GM18868 (cell line): ENCODE results near the gene PRLR.

ENCODE experiments used
- ATAC-seq: cut with Tn5 transposase; IDR thresholded peaks from one replicate; pipeline ENCODE4 v1.9.1; 2021; ENCODE audit warnings: mild to moderate bottlenecking, moderate library complexity; ENCODE audit not compliant: unreplicated experiment

The PRLR gene

DNA sequence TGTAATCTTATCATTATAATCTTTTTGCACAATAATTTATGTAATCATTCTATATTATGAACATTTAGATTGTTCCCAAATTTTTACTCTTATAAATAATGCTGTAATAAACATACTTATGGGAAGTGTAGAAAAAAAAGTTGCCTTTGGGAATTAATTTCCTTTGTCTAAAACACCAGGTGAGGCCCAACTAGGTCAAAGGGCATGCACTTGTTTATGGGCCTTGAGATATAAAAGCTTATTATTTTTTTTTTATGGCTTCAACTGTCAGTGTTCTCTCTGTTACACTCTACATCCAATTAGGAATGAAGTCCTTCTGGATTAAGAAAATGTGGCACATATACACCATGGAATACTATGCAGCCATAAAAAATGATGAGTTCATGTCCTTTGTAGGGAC is 6.5 kb upstream of the PRLR start:
- no peak for ATAC-seq

DNA sequence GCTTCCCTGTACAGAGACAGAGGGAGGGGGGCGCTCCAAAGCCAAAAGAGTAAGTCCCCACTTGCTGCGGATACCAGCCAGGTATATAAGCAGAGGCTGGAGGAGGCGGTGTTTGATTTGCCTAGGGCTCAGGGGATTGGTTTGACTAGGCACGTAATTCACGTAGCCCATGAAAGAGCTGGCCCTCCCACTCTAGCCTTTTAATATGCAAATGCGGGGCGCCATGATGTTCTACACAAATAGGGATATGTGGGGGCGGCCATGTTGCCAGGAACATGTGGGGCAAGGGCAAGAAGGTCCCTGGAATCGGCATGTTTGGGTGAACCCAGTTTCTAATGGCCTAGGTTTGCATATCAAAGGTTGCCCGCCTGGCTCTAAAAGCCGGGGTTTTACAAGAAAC is 3.3 kb upstream of the PRLR start:
- no peak for ATAC-seq

DNA sequence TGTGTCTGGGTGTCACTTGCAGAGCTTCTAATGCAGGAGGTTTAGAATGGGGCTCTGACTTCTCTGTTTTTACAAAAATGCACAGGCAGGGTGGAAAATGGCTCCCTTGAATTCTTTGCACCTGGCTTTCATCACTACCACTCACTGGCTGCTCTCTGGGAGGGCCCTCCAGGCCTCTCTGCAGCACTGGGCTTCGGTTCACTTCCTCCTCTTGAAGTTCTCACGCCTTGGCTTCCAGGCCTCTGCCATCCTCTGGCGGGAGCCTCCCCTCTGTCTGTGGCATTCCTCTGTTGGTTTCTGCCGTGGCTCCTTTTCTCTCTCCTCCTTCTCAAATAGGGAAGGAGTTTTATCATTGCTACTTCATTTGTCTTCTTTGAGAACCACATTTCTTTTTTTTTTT is 2.8 kb upstream of the PRLR start:
- no peak for ATAC-seq

DNA sequence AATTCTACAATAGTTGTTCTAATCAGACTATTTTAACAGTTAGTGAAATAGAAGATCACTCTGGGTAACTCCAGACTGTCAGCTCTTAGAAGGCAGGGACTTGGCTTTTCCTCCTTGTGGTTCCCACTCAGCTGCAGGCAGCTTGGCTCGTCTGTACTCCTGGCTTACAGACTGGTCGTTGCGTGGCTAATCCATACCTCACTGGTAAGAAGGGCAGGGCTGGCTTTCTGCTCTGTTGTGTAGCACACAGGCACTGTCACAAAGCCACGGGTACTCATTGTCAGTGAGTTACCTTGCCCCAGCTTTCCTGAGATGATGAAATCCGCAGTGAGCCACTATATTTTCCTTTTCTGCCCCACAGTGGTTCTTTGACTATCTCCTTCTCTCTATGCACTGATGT is 1.8 kb upstream of the PRLR start:
- no peak for ATAC-seq

DNA sequence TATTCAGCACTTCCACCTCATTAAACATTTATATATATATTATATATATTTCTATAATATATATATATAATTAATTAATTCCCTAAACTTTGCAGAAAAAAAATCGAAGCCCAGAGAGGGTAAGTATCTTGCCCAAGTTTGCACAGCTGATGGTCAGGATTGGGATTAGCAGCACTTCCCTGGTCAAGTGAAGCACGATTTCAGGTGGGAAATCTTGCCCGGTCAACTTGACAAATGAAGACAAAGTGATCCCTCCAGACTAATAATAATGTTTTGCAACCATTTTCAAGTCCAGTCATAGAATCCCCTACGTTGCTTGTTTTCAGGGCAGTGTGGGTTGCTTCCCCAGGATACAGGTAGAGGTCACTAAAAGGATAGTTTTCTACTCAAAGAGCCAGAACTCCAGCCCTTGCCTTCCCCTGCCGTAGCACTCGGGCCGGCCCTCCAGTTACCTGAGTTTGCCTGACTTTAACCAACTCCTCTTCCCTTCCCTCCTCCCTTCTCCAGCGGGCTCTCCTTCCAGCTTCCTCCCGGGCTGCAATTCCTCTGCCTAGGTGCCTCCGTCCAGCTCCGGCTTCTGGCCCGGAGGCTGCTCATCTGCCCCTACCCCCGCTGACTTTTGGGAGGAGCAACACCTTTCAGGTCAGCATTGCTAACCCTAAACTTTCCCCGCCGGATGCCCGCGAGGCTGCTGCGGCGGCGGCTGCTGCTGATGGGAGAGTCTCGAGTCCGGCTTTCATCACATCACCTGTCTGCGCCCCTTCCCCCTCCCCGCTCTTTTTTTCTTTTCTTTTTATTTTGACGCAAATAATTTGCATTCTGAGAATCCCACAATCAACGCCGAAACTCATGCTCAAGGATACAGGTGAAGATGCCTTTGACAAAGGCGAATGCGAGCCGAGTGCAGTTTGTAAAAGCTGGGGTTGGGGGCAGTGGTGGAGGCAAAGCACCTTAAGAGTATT is 930 bp downstream of the PRLR start:
- peak; percentile 69 for ATAC-seq

DNA sequence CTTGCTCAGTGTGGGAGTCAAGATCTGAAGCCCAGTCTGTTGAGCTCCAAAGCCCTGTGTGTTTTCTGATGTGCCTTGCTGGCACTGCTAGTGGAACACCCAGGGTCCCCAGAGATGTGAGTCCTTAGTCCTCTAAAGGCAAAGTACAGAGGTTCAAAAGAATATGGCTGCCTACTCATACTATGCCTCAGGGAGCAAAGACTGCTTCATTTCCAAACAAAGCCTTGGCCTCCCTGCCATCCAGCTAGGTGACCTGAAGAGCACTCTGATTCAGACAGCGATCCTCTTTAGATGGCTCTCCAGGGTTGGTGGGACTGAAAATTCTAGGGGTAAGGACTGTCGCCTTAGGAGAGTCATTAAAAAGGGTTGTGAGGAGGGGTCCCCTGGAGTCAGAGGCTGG is 2.0 kb downstream of the PRLR start:
- ATAC-seq = no peak

DNA sequence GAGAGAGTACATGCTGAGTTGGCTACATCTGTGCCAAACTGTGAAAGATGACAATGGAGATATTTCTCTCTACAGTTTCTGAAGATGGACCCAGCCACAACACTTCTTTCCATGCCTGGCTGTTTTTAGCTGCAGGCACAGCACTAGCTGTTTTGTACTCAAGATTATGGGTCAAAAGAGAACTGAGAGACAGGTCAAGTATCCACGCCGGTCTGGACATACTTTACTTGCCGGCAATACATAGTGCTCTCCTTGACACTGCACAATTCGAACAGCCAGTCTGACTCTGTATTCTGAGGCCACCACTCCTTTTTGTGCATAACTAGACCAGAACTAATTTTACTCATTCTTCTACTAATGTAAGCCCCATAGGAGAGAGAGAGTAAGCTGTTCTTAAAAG is 2.6 kb downstream of the PRLR start:
- ATAC-seq = no peak

DNA sequence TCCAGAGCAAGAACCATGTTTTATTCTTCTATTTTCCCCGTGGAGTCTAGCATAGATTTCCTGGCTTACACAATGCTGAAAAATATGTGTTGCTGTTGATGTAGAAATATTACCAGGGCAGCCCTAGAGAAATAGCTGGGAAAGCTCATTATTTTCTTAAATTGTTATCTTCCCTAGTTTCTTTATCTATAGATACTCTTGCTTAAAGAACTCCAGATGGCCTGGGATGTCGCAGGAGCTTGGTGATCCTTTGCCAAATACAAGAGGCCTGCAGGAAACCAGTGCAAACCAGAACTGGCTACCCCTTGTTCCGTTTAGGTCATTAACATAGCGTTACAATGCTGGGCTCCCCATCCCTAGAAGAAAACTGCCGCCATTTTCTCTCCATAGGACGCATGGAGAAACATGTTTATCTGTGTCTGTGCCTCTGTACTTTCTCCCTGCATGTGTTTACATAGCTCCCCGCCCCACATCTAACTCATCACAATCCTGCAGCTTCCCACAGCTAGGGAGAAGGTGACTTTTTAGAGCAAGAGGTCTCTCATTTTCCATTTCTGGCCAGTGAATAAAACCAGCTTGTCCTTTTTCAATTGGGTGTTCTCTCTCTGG is 6.4 kb downstream of the PRLR start:
- ATAC-seq = no peak

DNA sequence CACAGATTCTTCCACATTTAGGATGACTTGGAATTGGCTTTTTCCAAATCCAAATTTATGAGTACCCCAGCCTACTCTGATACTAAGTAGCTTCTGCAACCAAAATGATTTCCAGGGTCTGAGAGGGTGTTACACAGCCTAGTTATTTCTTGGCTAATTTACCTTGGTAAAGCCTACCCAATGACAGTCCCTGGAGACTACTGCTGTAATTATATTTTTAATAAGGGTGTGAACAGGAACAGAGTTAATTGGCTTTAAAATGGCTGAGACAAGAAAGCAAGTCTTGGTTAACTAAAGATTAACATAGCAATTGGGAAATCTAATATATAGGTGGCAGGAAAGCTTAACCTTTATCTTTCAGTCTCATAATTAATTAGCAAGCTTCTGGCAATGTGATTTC is 9.3 kb downstream of the PRLR start:
- no peak for ATAC-seq

DNA sequence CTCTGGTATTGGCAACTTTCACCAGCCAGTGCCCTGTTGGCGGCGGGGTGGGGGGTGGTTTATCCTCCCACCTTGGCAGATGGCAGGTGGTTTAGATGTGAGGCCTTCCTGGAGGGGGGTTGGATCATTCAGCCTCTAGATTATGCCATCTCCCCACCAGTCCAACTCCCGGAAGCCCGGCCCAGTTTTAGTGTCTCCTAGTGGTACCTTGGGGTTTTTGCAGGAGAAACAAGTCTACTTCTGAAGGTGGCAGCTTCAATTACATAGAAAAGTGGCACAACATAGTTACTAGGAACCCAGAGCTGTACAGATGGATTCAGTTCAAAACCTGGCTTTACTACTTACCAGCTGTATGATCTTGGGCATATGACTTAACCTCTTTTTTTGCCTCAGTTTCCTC is 11.3 kb downstream of the PRLR start:
- ATAC-seq = no peak

DNA sequence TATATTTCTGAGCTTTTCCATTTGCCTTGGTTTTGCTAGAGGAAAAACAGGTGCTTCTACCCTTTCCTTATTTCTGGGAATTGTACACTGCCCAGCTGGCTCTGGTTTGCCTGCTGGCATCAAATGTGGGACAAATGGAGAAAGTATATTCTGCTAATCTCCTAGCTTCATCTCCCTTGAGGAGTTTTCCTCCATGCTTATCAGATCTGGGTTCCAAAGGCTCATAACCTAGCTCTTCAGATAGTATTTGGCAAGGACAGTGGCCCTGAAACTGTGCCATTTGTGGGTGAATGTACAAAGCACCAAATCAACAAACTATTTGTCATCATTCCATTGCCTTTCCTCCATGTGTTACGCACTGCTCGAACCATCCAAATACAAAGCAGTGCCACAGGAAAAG is 16.2 kb downstream of the PRLR start:
- no peak for ATAC-seq

DNA sequence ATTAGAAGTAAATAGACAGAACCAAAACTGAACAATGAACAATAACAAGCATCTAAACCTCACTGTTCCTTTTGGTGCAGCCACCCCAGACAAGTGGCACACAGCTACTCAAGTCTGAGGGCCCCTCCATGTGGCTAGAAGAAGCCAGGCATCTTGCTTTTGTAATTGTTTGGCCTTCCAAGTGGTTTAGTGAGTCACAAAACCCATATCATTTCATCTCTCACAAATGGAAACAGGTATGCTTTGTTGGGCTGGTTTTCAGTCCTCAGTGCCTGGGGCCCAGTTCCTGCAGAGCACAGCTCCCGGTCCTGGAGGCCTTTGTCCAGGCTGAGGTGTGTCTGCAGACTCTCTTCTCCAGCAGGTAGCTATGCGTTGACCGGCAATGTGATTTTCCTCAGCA is 16.7 kb downstream of the PRLR start:
- ATAC-seq = no peak

DNA sequence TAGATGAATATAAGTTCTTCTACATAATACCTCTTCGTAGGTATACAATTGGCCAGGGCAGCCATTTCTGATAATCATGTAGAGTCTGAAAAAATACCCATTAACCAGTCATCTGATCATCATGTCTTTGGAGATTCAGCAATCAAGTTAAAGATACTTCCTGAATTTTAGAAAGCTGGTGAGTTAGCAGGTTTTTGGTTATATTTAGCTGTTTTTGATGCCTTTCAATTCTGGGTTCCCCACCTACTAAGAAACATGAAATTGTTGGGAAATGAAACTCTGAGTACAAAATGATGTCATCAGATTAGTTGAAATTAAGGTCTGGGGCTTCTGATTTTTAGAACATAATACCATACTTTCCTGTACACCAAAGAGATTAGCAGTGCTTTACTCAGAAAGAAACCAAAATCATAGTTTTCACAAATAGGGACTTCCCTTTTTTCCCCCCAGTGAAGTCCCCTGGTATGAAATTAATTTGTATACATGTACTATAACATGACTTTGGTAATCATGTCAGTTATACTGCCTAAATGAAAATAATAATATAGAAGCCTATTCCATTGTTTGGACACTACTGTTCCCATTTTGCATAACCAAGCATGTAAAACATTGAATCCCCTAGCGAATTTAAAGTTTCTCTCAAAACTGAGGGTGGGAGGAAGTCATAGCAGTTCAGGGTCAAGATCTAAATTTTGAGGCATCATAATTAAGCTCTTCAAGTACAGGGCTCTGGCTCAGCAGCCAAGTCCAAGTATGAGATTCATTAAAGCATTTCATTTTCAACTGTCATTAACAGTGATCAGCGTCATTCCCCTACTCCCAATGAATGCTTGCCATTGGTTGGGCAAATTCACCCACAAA is 17.9 kb downstream of the PRLR start:
- ATAC-seq = peak; percentile 86

DNA sequence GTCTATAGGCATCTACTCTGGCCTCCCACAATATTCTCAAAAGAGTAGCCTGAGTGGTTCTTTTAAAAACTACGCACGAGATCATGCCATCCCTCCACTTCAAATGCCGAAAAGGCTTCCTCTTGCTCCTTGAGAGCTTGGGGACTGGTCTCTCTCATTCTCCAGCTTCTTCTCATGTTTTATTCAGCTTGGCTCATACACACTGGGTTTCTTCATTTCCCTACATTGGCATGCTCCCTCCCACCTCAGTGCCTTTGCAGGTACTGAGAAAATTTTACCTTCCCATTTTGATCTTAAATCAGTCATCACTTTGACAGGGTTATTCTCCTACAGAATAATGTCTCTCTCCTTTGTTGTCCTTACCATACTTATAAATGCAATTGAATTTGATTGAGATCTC is 20.4 kb downstream of the PRLR start:
- ATAC-seq = no peak

DNA sequence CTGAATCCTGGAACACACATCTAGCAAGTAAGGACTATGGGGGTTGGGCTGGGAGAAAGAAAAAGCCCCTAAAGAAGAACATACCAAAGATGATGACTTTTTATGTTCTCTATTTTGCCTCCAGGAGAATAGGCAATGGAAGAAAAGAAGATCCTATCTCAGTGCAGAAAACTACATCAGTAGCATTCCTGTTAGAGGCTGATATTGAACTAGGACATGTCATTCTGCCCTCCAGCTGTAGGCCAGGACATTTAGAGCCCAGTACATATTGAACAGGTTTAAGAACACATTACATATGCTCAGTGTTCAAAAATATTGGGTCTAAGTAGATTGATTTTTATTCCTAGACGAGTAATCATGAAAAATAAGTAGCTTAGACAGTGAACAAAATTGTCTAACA is 24.7 kb downstream of the PRLR start:
- ATAC-seq = no peak

DNA sequence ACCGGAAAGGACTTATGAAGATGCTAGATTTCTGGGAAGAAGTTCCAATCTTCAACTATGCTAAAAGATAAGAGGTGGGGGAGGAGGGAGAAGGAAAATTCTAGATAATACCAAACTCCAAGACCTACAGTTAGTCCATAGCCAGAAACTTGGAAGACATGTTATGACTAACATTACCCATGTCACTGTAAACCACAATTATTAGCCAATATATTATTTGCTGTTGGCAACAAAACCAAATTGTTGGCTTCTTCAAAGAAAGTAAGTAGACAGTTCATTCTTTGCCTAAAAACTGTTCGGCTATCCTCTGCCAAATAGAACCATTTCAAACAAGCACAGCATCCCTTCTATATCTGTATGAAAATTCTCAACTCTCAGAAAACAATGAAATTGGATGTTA is 25.1 kb downstream of the PRLR start:
- ATAC-seq = no peak

DNA sequence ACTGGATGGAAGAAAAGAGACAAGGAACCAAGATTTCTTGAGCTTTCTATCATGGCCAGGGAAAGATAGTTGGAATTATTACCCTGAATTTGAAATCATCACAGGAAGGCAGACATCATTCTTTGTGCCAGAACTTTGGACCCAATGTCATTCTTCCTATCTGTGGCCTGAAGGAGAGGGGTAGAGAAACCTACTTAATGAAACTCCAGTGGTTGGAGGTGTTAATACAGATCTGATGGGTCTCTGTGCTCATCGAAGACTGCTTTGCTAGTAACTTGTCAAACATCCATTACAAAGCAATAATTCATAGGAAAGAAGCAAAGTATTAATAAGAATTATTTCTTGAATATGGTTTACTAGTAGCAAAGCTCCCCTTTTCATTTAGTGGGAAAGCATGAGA is 26.9 kb downstream of the PRLR start:
- no peak for ATAC-seq

DNA sequence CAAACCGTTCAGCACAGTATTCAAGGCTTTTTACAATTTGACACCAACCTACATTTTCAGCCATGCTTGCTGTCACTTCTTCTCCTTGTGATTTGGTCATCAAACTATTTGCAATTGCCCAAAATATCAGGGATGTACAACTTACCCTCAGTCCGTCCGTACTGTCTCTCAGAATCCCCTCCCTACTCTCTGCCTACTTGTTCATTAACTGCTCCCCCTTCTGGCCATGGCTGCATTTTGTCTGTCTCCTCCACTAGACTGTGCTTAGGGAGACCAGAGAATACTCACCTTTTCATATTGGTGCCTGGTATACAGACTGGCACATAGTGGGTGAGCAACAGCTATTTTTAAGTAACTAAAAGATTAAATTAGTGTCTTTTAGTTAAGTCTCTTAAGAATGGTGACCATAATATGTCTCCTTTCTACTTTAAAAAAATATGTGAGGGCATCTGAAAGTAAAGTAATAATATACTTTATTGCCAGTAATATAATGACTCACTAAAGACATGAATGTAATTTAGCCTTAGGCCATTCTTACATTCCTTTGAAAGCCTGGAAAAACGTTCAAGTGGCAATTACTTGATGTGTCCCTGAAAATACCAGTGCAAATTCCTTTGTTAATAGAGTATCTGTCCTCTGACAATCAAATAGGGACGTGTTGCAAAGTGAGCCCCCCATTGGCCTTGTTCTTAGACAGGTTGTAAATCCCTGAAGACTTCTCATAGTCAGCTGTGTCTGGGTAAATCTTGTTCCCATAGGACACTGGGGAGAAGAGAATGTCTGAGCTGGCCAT is 27.8 kb downstream of the PRLR start:
- ATAC-seq = peak; percentile 96

DNA sequence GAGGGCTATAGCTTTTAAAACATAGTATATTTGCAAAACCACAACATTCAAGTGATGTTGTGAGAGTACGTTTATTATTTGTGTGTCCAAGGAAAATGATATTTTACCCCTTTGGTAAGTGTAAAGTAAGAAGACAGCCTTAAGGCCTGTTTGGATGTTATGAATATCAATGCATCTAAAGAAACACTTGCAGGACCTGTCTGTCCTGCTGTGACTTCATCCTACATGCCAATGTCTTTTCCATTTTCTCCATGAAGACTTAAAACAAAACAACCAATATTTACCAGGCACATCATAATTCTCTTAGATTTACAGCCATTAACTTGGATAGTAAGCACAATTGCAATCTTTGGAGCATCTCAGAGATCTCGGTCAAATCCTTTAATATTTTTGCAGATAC is 29.0 kb downstream of the PRLR start:
- ATAC-seq = no peak

DNA sequence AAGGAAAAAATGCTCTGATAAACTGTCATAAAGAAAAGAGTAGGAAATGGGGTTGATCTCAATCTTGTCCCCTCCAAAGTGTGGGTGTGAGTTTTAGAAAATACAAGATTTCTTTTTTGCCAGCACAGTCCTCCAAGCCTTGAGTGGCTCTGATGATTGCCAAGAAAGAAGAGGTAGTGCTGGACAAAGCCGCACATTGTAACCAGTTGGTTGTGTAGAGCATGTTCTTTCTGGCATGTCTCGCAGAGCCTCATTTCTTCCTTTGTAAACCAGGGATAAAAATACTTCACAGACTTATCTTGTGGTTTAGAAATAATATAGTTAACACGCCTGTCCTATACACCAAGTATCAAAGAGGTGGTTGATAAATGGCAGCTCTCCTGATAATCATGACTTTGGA is 30.4 kb downstream of the PRLR start:
- no peak for ATAC-seq

DNA sequence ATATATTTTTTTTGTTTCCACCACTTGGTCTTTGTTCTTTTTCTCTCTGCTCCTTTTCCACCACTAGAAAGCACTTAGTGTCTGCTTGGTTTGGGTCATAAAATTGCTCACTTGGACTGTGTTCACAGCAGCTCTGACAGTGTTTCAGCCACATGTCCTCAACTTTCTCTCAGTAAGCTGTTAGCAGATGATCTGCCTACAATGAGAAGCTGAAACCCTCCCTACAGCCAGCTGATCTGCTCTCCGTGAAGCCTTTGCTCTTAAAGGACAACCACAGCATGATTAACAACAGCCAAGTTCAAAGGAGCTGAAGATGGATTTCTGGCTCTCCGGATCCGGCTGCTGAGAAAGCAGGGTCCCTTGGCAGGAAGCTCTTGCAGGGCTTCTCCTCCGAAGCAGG is 31.6 kb downstream of the PRLR start:
- ATAC-seq = no peak
